ENCODE results near the gene KRT86.

- TF ChIP-seq CTCF (IDR thresholded peaks at IDR 0.05; ENCODE audit: low read depth, low read length) (no peak), POLR2A (IDR thresholded peaks at IDR 0.05; ENCODE audit: extremely low read depth, insufficient read length) (no peak), MYC (IDR thresholded peaks at IDR 0.05; ENCODE audit: low read depth, low read length) (no peak)
Observed at GRCh38 chr12:52229836-52230343, 44.6 kb upstream of the KRT86 start.

All from NB4 (cell line).